GM23248 (cell line): ENCODE data around the gene SLC35F3.

ENCODE experiments used
- EZH2 ChIP-seq: fragments of 200-600 bp; sonication (generic); IDR thresholded peaks from 2 replicates; pipeline ENCODE4 v1.6.1; 2018; ENCODE audit warnings: antibody characterized with exemption, mild to moderate bottlenecking; ENCODE audit not compliant: insufficient read depth, poor library complexity, severe bottlenecking
- EZH2phosphoT487 ChIP-seq: fragments of 200-600 bp; sonication (generic); IDR thresholded peaks from 2 replicates; pipeline ENCODE4 v1.6.1; 2018; ENCODE audit warnings: antibody characterized with exemption, moderate library complexity, mild to moderate bottlenecking, low read depth; ENCODE audit not compliant: insufficient read depth

GRCh38 chr1:233939451-233939850, 35.0 kb downstream of the SLC35F3 start:
- no peak for TF ChIP-seq EZH2
- TF ChIP-seq EZH2phosphoT487, result no peak
